Activated gamma-delta T cell treated with Interleukin-2 at 50 U/mL for 16 hours (primary cell): ENCODE measurements around the gene SOHLH2.

ENCODE experiments used
- DNase-seq: peaks from one replicate; pipeline ENCODE4 v3.0.0-alpha.2; 2020

SOHLH2 gene

GRCh38 chr13:36214163-36214921 is at the start of gene SOHLH2:
Gene SOHLH2 (minus strand): TSS chr13:36214556. CDS start chr13:36214526, 30 bp downstream.
- no peak for DNase-seq

- DNase-seq, result no peak
These were observed 47.6 kb upstream of the SOHLH2 start for GRCh38 chr13:36261976-36262375.

- no peak for DNase-seq
These were observed 46.7 kb upstream of the SOHLH2 start for GRCh38 chr13:36261011-36261410.

GRCh38 chr13:36259361-36260137 is 45.2 kb upstream of the SOHLH2 start:
- DNase-seq, result no peak

- no peak for DNase-seq
These were observed 44.5 kb upstream of the SOHLH2 start for GRCh38 chr13:36258831-36259230.

- no peak for DNase-seq
These were observed 37.2 kb upstream of the SOHLH2 start for GRCh38 chr13:36251526-36251925.

GRCh38 chr13:36251017-36251416 is 36.7 kb upstream of the SOHLH2 start:
- no peak for DNase-seq

GRCh38 chr13:36248700-36249099 is 34.3 kb upstream of the SOHLH2 start:
- no peak for DNase-seq

GRCh38 chr13:36244990-36245389 is 30.6 kb upstream of the SOHLH2 start:
- DNase-seq, result no peak

- DNase-seq, result no peak
These were observed 29.7 kb upstream of the SOHLH2 start for GRCh38 chr13:36244073-36244472.

GRCh38 chr13:36242761-36243160 is 28.4 kb upstream of the SOHLH2 start:
- DNase-seq, result no peak

- no peak for DNase-seq
These were observed 16.9 kb upstream of the SOHLH2 start for GRCh38 chr13:36231236-36231635.

- DNase-seq, result no peak
These were observed 10.4 kb upstream of the SOHLH2 start for GRCh38 chr13:36224730-36225129.

- no peak for DNase-seq
These were observed 5.5 kb upstream of the SOHLH2 start for GRCh38 chr13:36219883-36220282.

- no peak for DNase-seq
These were observed 3.1 kb upstream of the SOHLH2 start for GRCh38 chr13:36217456-36217855.

GRCh38 chr13:36212789-36213188 is 1.6 kb downstream of the SOHLH2 start:
- DNase-seq, result no peak

- DNase-seq, result no peak
These were observed 2.8 kb downstream of the SOHLH2 start for GRCh38 chr13:36211567-36211966.

- DNase-seq, result no peak
These were observed 3.6 kb downstream of the SOHLH2 start for GRCh38 chr13:36210738-36211137.

GRCh38 chr13:36207672-36208071 is 6.7 kb downstream of the SOHLH2 start:
- no peak for DNase-seq

- DNase-seq, result no peak
These were observed 21.1 kb downstream of the SOHLH2 start for GRCh38 chr13:36193151-36193855.

- DNase-seq, result no peak
These were observed 22.2 kb downstream of the SOHLH2 start for GRCh38 chr13:36192166-36192565.

GRCh38 chr13:36190771-36191170 is 23.6 kb downstream of the SOHLH2 start:
- DNase-seq, result no peak

GRCh38 chr13:36188441-36188840 is 25.9 kb downstream of the SOHLH2 start:
- DNase-seq, result no peak

- DNase-seq, result no peak
These were observed 30.5 kb downstream of the SOHLH2 start for GRCh38 chr13:36183901-36184300.
